SH-SY5Y (cell line): ENCODE data around the gene C14orf93.

Source experiments
- GATA2 ChIP-seq: IDR thresholded peaks from 2 replicates; pipeline ENCODE4 v1.6.1; 2011; ENCODE audit warnings: mild to moderate bottlenecking, low read depth, low read length
- GATA3 ChIP-seq: IDR thresholded peaks from 2 replicates; pipeline ENCODE4 v1.6.1; 2011; ENCODE audit warnings: low read depth, mild to moderate bottlenecking, low read length, moderate library complexity

DNA sequence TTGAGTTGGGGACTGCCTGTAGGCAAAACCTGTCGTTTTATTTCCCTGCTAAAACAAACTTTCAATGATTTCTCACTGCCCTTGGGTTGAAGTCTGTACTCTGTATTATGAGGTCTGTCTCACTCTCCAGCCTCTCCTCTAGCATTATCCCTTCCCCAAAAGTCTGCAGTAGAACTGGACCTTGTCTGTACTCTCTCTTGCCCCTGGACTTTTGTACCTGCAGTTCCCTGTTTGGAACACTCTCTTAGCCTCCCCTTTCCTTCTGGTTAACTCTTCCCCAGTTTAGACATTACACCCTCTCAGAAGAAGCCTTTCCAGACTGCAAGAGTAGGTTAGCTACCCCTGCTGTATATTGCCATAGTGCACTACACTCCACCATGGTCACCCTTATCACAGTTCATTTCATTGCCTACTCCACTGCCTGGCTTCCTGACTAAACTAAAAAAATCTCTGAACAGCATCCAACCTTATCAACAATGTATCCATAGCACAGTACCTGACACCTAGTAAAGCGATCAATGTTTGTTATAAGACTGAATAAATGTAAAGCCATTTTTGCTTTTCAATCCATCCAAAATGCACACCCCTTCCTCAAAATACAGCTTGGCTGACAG, 23.9 kb downstream of the C14orf93 start:
- TF ChIP-seq GATA2 (no peak), GATA3 (no peak)
